ENCODE data around the gene BEX1. TPM values are rescaled to one million over a fixed set of nuclear protein-coding genes. Genes with fewer than 3 reads are reported as not detected.
"Not testable (repeated sequence)": the region's sequence is repeated elsewhere in the genome, so short reads cannot be mapped to it uniquely, and the experiment has no call there.

The BEX1 gene
- total RNA-seq, result 0.97 TPM
- long read RNA-seq, partial matches to known transcripts, result 0 of 1 reads
- long read RNA-seq, other reads (novel, unspliced or antisense), result 0 of 1 reads

- intact Hi-C loops (cut with DNase I), result no loop called here
- no peak for DNase-seq
- no peak for ATAC-seq (ENCODE audit: poor library complexity)
Observed at GRCh38 chrX:103063918-103064434, at the start of gene BEX1. BEX1 (minus strand) TSS chrX:103064171; CDS start chrX:103063274, 897 bp downstream.

GRCh38 chrX:103109497-103109896, 45.5 kb upstream of the BEX1 start:
- intact Hi-C loops (cut with DNase I); DNase-seq; ATAC-seq (ENCODE audit: poor library complexity): not testable (repeated sequence)

- intact Hi-C loops (cut with DNase I), result no loop called here
- ATAC-seq (ENCODE audit: poor library complexity) (no peak), DNase-seq (no peak)
Observed at GRCh38 chrX:103107836-103108235, 43.9 kb upstream of the BEX1 start.

GRCh38 chrX:103107227-103107737, 43.3 kb upstream of the BEX1 start:
- ATAC-seq (ENCODE audit: poor library complexity); intact Hi-C loops (cut with DNase I); DNase-seq: not testable (repeated sequence)

GRCh38 chrX:103104370-103104769, 40.4 kb upstream of the BEX1 start:
- DNase-seq; intact Hi-C loops (cut with DNase I); ATAC-seq (ENCODE audit: poor library complexity): not testable (repeated sequence)

- ATAC-seq (ENCODE audit: poor library complexity); intact Hi-C loops (cut with DNase I); DNase-seq: not testable (repeated sequence)
Observed at GRCh38 chrX:103103866-103104265, 39.9 kb upstream of the BEX1 start.

GRCh38 chrX:103101299-103102042, 37.5 kb upstream of the BEX1 start:
- intact Hi-C loops (cut with DNase I), result no loop called here
- no peak for ATAC-seq (ENCODE audit: poor library complexity)

GRCh38 chrX:103100484-103100883, 36.5 kb upstream of the BEX1 start:
- intact Hi-C loops (cut with DNase I), result no loop called here
- ATAC-seq (ENCODE audit: poor library complexity), result no peak
- DNase-seq, result no peak

More at GRCh38 chrX:103101299-103102042, 37.5 kb upstream of the BEX1 start:
- no peak for DNase-seq

GRCh38 chrX:103099691-103100090, 35.7 kb upstream of the BEX1 start:
- no peak for ATAC-seq (ENCODE audit: poor library complexity)
- DNase-seq, result no peak
- intact Hi-C loops (cut with DNase I), result no loop called here

- intact Hi-C loops (cut with DNase I), result no loop called here
- ATAC-seq (ENCODE audit: poor library complexity), result no peak
- no peak for DNase-seq
Observed at GRCh38 chrX:103098488-103098887, 34.5 kb upstream of the BEX1 start.

- DNase-seq, result no peak
- no peak for ATAC-seq (ENCODE audit: poor library complexity)
- intact Hi-C loops (cut with DNase I), result no loop called here
Observed at GRCh38 chrX:103092942-103093341, 29.0 kb upstream of the BEX1 start, which contains the start of gene NXF3. NXF3 (minus strand) TSS chrX:103093143; CDS start chrX:103093023, 120 bp downstream.

GRCh38 chrX:103081051-103081450, 17.1 kb upstream of the BEX1 start:
- no peak for DNase-seq
- ATAC-seq (ENCODE audit: poor library complexity), result no peak
- intact Hi-C loops (cut with DNase I), result no loop called here

GRCh38 chrX:103073467-103073866, 9.5 kb upstream of the BEX1 start:
- intact Hi-C loops (cut with DNase I), result no loop called here
- DNase-seq, result no peak
- ATAC-seq (ENCODE audit: poor library complexity), result no peak

- no peak for DNase-seq
- no peak for ATAC-seq (ENCODE audit: poor library complexity)
- intact Hi-C loops (cut with DNase I), result no loop called here
Observed at GRCh38 chrX:103066606-103067005, 2.6 kb upstream of the BEX1 start.

- ATAC-seq (ENCODE audit: poor library complexity) (no peak), DNase-seq (no peak)
- intact Hi-C loops (cut with DNase I), result no loop called here
Observed at GRCh38 chrX:103063191-103063845, 653 bp downstream of the BEX1 start.

GRCh38 chrX:103061486-103061885, 2.5 kb downstream of the BEX1 start:
- intact Hi-C loops (cut with DNase I), result no loop called here
- DNase-seq (no peak), ATAC-seq (ENCODE audit: poor library complexity) (no peak)

- no peak for DNase-seq
- intact Hi-C loops (cut with DNase I), result no loop called here
- ATAC-seq (ENCODE audit: poor library complexity), result no peak
Observed at GRCh38 chrX:103056902-103057301, 7.1 kb downstream of the BEX1 start.

GRCh38 chrX:103052625-103053024, 11.3 kb downstream of the BEX1 start:
- no peak for ATAC-seq (ENCODE audit: poor library complexity)
- intact Hi-C loops (cut with DNase I), result no loop called here
- no peak for DNase-seq

GRCh38 chrX:103051260-103051789, 12.6 kb downstream of the BEX1 start:
- intact Hi-C loops (cut with DNase I), result no loop called here
- no peak for DNase-seq
- no peak for ATAC-seq (ENCODE audit: poor library complexity)
